Measurements from ENCODE around the gene MRAP. TPM values are rescaled to one million over a fixed set of nuclear protein-coding genes. Genes with fewer than 3 reads are reported as not detected.
"Not testable (repeated sequence)": the region's sequence is repeated elsewhere in the genome, so short reads cannot be mapped to it uniquely, and the experiment has no call there.

MRAP gene
- total RNA-seq, 2 donors from 2014 or later: not detected

DNA sequence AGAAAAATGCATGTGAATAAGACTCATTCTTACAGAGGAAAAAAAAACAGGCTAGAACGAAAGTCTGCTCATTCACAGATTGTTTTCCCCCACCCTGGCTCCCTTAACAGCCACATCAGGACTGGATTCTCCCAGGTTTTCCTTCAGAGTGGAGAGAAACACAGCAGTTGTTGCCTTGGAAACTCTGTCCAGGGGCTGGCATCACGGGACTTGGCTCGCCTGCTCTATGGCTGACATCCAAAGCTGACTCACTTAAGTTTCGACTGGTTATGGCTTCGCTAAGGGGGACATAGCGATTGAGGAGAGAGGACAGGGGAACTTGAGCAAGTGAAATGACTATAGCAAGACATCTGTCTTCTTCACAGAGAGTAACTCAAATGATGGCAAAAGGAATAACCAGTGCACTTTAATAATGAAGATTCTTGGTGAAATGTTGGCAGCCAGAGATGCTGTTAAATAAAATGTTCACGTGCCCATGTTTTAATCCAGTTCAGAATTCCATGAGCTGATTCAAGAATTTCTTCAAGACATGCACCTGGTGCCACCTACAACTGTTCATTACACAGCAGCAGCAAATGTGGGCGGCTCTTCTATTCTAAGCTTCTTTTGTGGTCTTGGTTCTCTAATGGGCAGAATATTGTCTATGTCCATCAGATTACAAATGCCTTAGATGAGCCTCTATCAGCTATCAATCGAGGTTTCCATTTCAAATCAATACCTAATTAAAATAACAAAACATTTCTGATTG lies 41.6 kb upstream of the MRAP start:
- peak; percentile 47 for DNase-seq
- Histone ChIP-seq H3K4me3 (no peak overlapping the region), H3K9me3 (no peaks in the 10 kb centered on the region), H3K36me3 (no peaks in the 10 kb centered on the region), H3K4me1 (no peaks in the 10 kb centered on the region), H3K9ac (ENCODE audit: low read depth in 2 of 2, low read length in 2 of 2) (no peak overlapping the region), H3K27me3 (no peaks in the 10 kb centered on the region), H3K27ac (no peak overlapping the region)
- TF ChIP-seq, protein P1, sequence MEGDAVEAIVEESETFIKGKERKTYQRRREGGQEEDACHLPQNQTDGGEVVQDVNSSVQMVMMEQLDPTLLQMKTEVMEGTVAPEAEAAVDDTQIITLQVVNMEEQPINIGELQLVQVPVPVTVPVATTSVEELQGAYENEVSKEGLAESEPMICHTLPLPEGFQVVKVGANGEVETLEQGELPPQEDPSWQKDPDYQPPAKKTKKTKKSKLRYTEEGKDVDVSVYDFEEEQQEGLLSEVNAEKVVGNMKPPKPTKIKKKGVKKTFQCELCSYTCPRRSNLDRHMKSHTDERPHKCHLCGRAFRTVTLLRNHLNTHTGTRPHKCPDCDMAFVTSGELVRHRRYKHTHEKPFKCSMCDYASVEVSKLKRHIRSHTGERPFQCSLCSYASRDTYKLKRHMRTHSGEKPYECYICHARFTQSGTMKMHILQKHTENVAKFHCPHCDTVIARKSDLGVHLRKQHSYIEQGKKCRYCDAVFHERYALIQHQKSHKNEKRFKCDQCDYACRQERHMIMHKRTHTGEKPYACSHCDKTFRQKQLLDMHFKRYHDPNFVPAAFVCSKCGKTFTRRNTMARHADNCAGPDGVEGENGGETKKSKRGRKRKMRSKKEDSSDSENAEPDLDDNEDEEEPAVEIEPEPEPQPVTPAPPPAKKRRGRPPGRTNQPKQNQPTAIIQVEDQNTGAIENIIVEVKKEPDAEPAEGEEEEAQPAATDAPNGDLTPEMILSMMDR (IDR thresholded peaks at IDR 0.05): no peak
- intact Hi-C loops (cut with DNase I): no loop called here

DNA sequence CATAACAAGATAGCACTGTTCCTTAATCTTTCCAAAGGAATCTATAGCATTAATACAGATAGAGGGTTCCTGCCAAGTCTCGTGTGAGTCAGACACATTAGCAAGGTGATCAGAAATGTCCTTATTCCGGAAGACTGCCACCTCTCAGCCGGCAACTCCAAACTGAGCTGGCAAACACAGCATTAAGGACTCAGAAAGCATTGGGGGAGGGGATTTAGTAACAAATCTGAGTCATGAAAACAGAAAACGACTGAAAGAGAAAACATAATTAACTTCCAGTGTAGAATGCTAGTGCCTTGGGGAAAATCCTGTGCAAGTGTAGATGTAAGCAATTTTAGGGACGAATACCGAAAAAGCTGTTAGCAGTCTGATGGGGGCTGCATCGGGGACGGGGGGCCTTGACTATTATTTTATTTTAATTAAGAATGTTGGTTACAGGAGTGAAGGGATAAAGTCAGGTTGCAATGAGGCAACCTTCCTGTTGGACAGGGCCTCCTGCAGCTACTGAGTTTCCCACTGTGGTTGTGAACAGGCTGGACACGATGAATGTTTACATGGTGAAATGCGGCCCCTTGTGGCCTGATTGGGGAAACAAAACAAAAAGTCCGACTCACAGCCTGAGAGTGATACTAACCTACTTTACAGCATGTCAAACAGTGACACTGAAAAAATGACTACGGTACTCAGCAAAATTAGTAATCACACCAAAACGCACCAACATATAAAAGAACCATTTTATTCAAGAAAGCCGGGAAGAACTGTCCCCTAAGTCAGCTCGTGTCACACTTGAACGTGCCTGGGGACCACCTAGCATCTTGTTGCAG lies 40.5 kb upstream of the MRAP start:
- Histone ChIP-seq H3K4me1 (no peaks in the 10 kb centered on the region), H3K27ac (no peak overlapping the region), H3K36me3 (no peaks in the 10 kb centered on the region), H3K9me3 (no peaks in the 10 kb centered on the region), H3K4me3 (no peak overlapping the region), H3K9ac (ENCODE audit: low read depth in 2 of 2, low read length in 2 of 2) (no peak overlapping the region), H3K27me3 (no peaks in the 10 kb centered on the region)
- DNase-seq: peak; percentile 67
- intact Hi-C loops (cut with DNase I): loop anchor here (2.0 kb wide), 2 partner anchors 391 to 471 kb away; no protein-coding TSS in a partner anchor
- TF ChIP-seq, protein P1 (IDR thresholded peaks at IDR 0.05): peak; percentile 66

DNA sequence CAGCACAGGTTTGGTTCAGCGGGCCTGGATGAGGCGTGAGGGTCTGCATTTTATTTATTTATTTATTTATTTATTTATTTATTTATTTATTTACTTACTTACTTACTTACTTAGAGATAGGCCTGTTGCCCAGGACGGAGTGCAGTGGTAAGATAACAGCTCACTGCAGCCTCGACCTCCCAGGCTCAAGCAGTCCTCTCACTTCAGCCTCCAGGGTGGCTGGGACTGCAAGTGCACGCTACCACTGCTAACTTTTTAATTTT lies 39.9 kb upstream of the MRAP start:
- H3K36me3 ChIP-seq; H3K27me3 ChIP-seq; H3K27ac ChIP-seq; H3K9ac ChIP-seq (ENCODE audit: low read depth in 2 of 2, low read length in 2 of 2); H3K4me1 ChIP-seq; H3K9me3 ChIP-seq; H3K4me3 ChIP-seq; DNase-seq: not testable (repeated sequence)
- intact Hi-C loops (cut with DNase I): loop anchor here (2.0 kb wide), 2 partner anchors 392 to 472 kb away; no protein-coding TSS in a partner anchor

DNA sequence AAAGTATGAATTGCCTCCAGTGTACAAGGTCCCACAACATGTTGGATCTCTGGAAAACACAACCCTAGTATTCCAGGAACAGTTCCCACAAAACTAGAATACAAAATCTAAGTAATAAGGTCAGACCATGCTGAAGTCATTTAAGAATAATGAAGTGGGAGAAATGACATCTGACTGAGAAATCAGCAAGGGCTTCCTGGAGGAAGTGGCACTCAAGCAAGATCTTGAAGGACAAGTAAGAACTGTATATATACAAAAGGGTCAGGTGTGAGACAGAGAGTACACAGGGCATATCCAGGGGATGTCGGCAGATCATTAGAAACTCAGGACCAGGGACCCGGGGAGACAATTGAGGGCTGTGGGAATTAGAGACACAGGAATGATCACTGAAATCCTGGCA lies 38.5 kb upstream of the MRAP start:
- TF ChIP-seq, protein P1 (IDR thresholded peaks at IDR 0.05): no peak
- intact Hi-C loops (cut with DNase I): no loop called here

DNA sequence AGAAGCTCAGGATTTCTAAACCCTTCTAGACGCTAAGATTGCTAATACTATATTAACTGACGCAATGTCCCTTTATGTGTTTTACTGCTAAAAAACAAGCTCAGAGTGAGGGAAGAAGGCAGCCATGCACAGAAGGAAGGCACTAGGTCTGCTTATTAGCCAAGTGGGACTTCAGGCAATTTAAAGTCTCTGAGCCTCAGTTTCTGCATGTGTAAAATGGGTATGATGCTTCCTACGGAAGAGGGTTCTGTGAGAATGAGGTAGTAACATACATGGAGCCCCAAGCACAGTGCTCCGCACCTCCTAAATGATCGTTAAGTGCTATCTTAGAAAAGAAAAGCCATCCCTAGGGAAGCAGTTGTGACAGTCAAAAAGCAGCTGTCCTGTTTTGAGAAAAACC lies 36.7 kb upstream of the MRAP start:
- no peak overlapping the region for H3K9ac ChIP-seq (ENCODE audit: low read depth in 2 of 2, low read length in 2 of 2)

More for the DNA sequence above, 38.5 kb upstream of the MRAP start:
- Histone ChIP-seq H3K9me3 (no peaks in the 10 kb centered on the region), H3K9ac (ENCODE audit: low read depth in 2 of 2, low read length in 2 of 2) (no peak overlapping the region), H3K4me3 (no peak overlapping the region), H3K4me1 (no peaks in the 10 kb centered on the region), H3K36me3 (no peaks in the 10 kb centered on the region), H3K27me3 (no peaks in the 10 kb centered on the region), H3K27ac (no peak overlapping the region)
- no peak for DNase-seq

DNA sequence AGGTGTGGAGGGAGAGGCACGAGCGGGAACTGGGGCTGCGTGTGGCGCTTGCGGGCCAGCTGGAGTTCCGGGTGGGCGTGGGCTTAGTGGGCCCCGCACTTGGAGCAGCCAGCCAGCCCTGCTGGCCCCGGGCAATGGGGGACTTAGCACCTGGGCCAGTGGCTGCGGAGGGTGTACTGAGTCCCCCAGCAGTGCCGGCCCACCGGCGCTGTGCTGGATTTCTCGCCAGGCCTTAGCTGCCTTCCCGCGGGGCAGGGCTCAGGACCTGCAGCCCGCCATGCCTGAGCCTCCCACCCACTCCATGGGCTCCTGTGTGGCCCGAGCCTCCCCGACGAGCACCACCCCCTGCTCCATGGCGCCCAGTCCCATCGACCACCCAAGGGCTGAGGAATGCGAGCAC lies 33.3 kb upstream of the MRAP start:
- H3K27ac ChIP-seq; DNase-seq; H3K4me3 ChIP-seq; H3K27me3 ChIP-seq; H3K9ac ChIP-seq (ENCODE audit: low read depth in 2 of 2, low read length in 2 of 2); H3K9me3 ChIP-seq; H3K4me1 ChIP-seq; H3K36me3 ChIP-seq; intact Hi-C loops (cut with DNase I): not testable (repeated sequence)

More for the DNA sequence above, 36.7 kb upstream of the MRAP start:
- no peaks in the 10 kb centered on the region for H3K36me3 ChIP-seq
- intact Hi-C loops (cut with DNase I): no loop called here
- DNase-seq: no peak
- H3K9me3 ChIP-seq: no peaks in the 10 kb centered on the region
- no peak overlapping the region for H3K27ac ChIP-seq
- H3K4me3 ChIP-seq: no peak overlapping the region
- no peaks in the 10 kb centered on the region for H3K27me3 ChIP-seq
- TF ChIP-seq, protein P1 (IDR thresholded peaks at IDR 0.05): no peak
- no peaks in the 10 kb centered on the region for H3K4me1 ChIP-seq
